COLO668 (cell line): ENCODE results near the gene LIMS1.
"Not testable (repeated sequence)": the region's sequence is repeated elsewhere in the genome, so short reads cannot be mapped to it uniquely, and the experiment has no call there.

ENCODE experiments used
- DNase-seq: peaks from one replicate; lab custom pipeline; 2025; ENCODE audit not compliant: unreplicated experiment; lab: John Stamatoyannopoulos, UW

LIMS1 gene

GRCh38 chr2:108548208-108549003 is 14.1 kb downstream of the LIMS1 start:
- DNase-seq, result no peak

GRCh38 chr2:108552566-108552965 is 18.3 kb downstream of the LIMS1 start:
- DNase-seq, result no peak

- no peak for DNase-seq
Observed at GRCh38 chr2:108553209-108553919, 19.1 kb downstream of the LIMS1 start.

- DNase-seq, result peak; percentile 24
Observed at GRCh38 chr2:108554528-108554927, 20.3 kb downstream of the LIMS1 start.

- no peak for DNase-seq
Observed at GRCh38 chr2:108555572-108555971, 21.3 kb downstream of the LIMS1 start.

DNA sequence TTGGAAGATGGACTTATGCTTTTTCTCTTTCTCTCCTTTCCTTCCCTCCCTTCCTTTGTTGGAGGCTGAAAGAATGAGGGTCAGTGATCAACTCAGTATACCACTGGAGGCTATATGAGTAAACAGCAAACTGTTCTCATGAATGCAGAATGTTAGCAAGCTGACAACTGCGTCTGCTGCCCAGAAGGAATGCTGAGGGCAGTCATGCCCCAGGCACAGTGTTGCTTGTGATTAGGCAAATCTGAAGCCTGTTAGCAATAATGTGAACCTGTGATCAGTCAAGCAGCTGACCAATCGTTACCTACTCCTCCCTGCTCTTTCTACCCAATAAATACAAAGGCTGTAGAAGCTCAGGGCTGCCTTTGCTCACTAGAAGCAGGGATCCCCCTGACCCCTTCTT is 22.3 kb downstream of the LIMS1 start:
- not testable (repeated sequence) for DNase-seq

GRCh38 chr2:108560241-108560811 is 26.1 kb downstream of the LIMS1 start:
- no peak for DNase-seq

- DNase-seq, result no peak
Observed at GRCh38 chr2:108560895-108561530, 26.7 kb downstream of the LIMS1 start.

- DNase-seq, result no peak
Observed at GRCh38 chr2:108562274-108562673, 28.0 kb downstream of the LIMS1 start.

GRCh38 chr2:108564510-108564909 is 30.2 kb downstream of the LIMS1 start:
- DNase-seq, result no peak

- no peak for DNase-seq
Observed at GRCh38 chr2:108565778-108566375, 31.6 kb downstream of the LIMS1 start.

- DNase-seq, result no peak
Observed at GRCh38 chr2:108570416-108570815, 36.1 kb downstream of the LIMS1 start.

- DNase-seq, result no peak
Observed at GRCh38 chr2:108571286-108571685, 37.0 kb downstream of the LIMS1 start.

DNA sequence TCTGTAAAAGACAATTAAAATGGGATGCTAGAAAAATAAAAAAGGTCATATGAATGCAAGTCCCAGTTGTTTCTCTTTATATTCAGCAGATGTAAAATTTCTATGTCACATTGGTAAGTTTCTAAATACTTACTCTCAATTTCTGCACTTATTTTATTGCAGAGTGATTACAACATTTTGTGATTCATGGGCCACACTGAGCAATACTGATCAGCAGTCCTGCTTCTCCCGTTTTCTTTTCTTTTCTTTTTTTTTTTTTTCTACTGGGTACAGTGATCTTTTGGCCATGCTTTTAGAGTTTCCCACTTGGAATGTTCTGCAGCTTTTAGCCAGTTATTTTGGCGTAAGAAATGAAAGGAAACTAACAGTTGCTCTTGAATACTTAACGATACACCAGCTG is 38.8 kb downstream of the LIMS1 start:
- no peak for DNase-seq

DNA sequence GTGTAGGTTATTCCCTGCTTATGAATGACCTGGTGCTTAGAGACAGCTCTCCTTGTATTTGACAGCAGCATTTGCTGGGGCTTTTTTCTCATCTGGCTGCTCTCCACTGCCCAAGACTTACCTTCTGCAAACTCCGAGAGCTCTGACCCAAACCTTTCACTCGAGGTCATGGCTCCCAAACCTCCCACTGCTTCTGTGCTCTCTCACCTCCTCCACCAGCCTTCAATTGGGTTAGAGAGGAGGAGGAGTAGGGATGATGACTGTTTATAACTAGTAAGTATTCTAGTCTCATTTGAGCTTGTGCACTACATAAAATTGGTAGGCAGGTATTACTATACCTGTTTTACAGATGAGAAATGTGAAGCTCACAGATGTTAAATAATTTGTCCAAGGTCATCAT is 40.1 kb downstream of the LIMS1 start:
- DNase-seq, result no peak

DNA sequence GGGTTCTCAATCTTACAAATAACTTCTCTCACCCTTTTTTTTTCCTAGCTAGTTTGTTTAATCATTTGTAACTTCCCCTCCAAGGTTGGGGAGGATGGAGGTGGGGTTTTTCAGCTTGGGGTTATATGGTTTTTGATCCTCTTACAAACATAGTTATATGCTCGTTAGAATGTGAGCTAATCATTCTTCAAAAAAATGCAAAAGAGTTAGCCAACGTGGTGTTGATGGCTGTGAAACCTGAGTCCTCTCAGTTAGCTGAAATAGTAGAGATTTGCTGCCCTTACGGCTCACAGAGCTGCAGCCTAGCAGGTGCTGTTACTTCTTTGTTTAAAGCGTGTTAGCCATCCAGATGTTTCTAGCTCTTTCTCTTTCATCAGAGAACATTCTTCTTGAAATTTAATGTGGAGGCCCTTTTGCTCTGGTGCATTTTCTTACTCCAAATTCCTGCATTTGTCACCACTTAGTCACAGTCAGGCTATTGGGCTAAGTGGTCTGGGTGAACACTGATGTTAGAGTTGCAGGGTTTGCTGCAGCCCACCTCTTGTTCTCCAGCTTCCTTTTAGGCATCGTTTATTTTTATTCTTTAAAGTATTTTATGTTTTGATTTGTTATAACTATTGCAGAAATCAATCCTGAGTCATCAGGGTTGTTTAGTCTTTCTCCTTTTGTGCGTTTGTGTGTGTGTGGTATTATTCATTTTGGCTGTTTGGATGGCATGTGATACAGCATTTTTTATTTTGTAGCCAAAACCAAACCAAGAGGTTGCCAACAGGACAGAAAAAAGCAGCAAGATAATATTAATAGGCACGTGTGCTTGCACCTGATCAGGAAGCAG is 41.1 kb downstream of the LIMS1 start:
- no peak for DNase-seq

DNA sequence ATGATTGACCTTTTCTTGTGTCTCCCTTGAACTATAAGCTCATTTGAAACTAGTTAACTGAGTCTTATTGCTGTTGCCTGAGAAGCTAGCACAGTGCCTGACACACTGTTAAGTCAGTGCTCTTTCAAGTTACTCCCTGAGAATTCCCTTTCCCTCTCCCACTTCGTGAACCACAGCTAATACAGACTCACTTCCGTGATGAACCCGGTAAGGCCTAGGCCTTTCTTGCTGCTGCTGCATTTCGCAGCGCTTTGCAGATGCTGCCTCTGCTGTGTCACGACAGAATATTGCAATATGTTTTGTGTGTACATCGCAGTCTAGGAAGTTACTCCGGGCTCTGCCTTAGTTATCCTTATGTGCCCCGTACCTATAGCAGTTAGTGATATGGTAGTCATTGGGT is 42.8 kb downstream of the LIMS1 start:
- DNase-seq, result no peak

- DNase-seq, result no peak
Observed at GRCh38 chr2:108579623-108580022, 45.4 kb downstream of the LIMS1 start.

DNA sequence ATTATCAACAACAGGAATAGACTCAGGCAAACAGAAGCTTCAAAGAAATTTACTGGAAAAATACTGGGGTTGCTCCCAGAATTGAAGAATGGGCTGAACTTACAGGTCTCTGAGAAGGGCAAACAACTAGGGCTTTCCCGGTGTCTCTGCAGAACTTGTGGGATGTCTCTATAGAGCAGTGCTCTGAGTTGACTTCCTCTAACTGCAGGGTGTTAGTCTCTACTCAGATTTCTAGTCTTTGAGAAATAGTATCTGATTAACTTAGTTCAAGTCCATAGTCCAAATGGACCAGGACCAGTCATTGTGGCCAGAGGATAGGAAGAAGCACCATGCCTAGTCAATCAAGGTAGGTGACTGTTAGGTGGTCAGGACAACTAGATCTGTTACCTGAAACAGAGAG is 45.8 kb downstream of the LIMS1 start:
- no peak for DNase-seq

DNA sequence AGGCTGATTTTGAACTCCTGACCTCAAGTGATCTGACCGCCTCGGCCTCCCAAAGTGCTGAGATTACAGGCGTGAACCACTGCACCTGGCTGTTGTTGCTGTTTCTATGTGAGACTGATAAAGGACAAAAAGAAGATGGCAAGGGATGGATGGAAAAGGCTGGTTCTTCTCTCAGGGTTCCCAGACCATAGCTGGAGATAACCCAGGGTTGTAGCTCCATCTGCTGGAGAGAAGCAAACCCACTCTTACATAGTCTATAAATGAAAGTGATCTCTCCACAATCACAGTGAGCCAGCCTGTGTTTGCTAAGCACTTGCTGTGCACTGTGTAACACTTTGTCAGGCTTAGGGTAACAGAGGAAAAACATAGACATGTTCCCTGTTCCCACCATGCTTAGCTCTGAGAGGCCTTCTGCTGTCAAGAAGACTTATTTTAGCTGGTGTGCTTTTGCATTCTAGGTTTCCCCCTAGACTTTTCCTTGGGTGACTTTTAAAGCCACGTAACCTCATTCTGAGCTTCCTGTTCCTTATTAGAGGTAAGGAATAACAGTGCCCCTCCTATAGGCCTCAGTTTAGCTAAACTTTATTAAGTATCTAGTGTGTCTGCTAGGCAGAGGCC is 49.7 kb downstream of the LIMS1 start:
- peak; percentile 68 for DNase-seq
